Pancreas (tissue), 10 donors: ENCODE results near the gene ZNF783. TPM values are rescaled to one million over a fixed set of nuclear protein-coding genes. Genes with fewer than 3 reads are reported as not detected.
A peak's percentile ranks its signal among the peaks of the same experiment; 100 is the strongest.

Experiments
- ATAC-seq, 4 donors: fragments of 200-7000 bp; cut with Tn5 transposase; one replicate each; pipeline versions ENCODE4 v1.8.0 to v1.9.1; 2020; ENCODE audit warnings: mild to moderate bottlenecking in 4 of 4, moderate library complexity in 4 of 4
- DNase-seq, 6 donors: peaks; one replicate each; pipeline ENCODE4 v3.0.0-alpha.2; 2020
- FAIRE-seq: peaks from 2 replicates; lab custom pipeline; 2012; peaks lifted over from hg19 to GRCh38; lab: Jason Lieb, UNC
- H3K27ac ChIP-seq, 4 donors: fragments of 200-600 bp; sonication (generic); 1 replicate in 3 of 4; 2 replicates in 1 of 4; pipeline versions ENCODE4 v1.5.0 to v1.8.0; 2020
- H3K27me3 ChIP-seq, 4 donors: fragments of 200-600 bp; one replicate each; pipeline ENCODE4 v1.8.0; 2021
- H3K36me3 ChIP-seq, 3 donors: fragments of 200-600 bp; sonication (generic) in 1 of 3; one replicate each; pipeline versions ENCODE4 v1.5.0 to v1.8.0; 2020 to 2021
- H3K4me1 ChIP-seq, 3 donors: fragments of 200-600 bp; one replicate each; pipeline ENCODE4 v1.8.0; 2021
- H3K4me3 ChIP-seq, 4 donors: fragments of 200-600 bp; sonication (generic) in 2 of 4; one replicate each; pipeline versions ENCODE4 v1.5.0 to v1.8.0; 2020 to 2021
- H3K9me3 ChIP-seq, 4 donors: fragments of 200-600 bp; one replicate each; pipeline ENCODE4 v1.8.0; 2021
- CTCF ChIP-seq, 4 donors: fragments of 200-600 bp; sonication (generic) in 3 of 4; IDR thresholded peaks; one replicate each; pipeline versions ENCODE4 v1.5.0 to v1.8.0; 2021; ENCODE audit warnings: antibody characterized with exemption in 4 of 4
- WGBS, 2 donors: extraction: QIAGEN DNeasy Blood & Tissue Kit; methylation state at CpG; one replicate each; pipeline ENCODE4 v1.1.7; 2013; 5-methylcytosine and 5-hydroxymethylcytosine counted together
- intact Hi-C, 3 donors: fragments of 100-400 bp; cut with DNase I; formaldehyde crosslinking; loops; one replicate each; pipeline versions ENCODE4 v1.11.1 to v1.14.2; 2022
- polyA plus RNA-seq, 2 donors: library from polyadenylated mRNA; stranded (reverse); fragments of 200-250 nt; gene quantifications; one replicate each; pipeline ENCODE4 v1.2.3, GENCODE V29; 2013
- total RNA-seq, 6 donors: library from RNA; stranded (reverse); fragmentation: NEBNext Ultra II Directional in 4 of 6; extraction: Animal tissue kit (Norgen Biotek cat#: 25700) in 4 of 6; gene quantifications; one replicate each; pipeline versions ENCODE4 v1.2.1 to v1.2.4, GENCODE V29; 2021 to 2023
- donor health status: healthy with polysubstance abuse.
- donor health status: DM: no; HTN: no; CAD: no; lungs with moderate emphysema.
- donor health status: DM: no; HTN: no; CAD: no.
- donor health status: control.
- donor health status: control.
- donor health status: Bipolar disorder and iron deficiency.
- donor health status: DM: yes; HTN: yes; CAD: no.
- donor health status: DM: no; HTN: no; CAD: no.
- donor health status: DM: no; HTN: no; CAD: no.
- donor health status: DM: yes; HTN: yes; CAD: no.

Gene ZNF783
- total and polyA plus RNA-seq, 8 donors, result 4.7 to 11.2 (median 6.1) TPM

- Histone ChIP-seq H3K4me1 (peaks cover 0 to 2% (median under 1%) of the 10 kb centered on the region in 3 donors), H3K4me3 (no peak overlapping the region), H3K27ac (no peak overlapping the region), H3K27me3 (no peaks in the 10 kb centered on the region), H3K9me3 (no peaks in the 10 kb centered on the region), H3K36me3 (peaks cover 0 to 8% (median 3%) of the 10 kb centered on the region in 3 donors)
- DNase-seq (peak in 1 of 6 donors; percentile 71), FAIRE-seq (no peak), ATAC-seq (no peak)
- no peak for TF ChIP-seq CTCF (IDR thresholded peaks at IDR 0.05)
- intact Hi-C loops, result no loop called here
- WGBS, 2 donors, result 94 to 99% methylated on average over 38 to 59 of the region's 59 CpGs
These were observed 19.7 kb downstream of the ZNF783 start for GRCh38 chr7:149281508-149282330.

- WGBS, 2 donors, result 91 to 92% methylated on average over 5 of the region's 5 CpGs
- Histone ChIP-seq H3K4me3 (no peak overlapping the region), H3K4me1 (peaks cover 0 to 4% (median 2%) of the 10 kb centered on the region in 3 donors), H3K36me3 (peaks cover 0 to 8% (median 3%) of the 10 kb centered on the region in 3 donors), H3K9me3 (no peaks in the 10 kb centered on the region), H3K27ac (no peak overlapping the region), H3K27me3 (no peaks in the 10 kb centered on the region)
- ATAC-seq (no peak), FAIRE-seq (no peak), DNase-seq (no peak)
- TF ChIP-seq CTCF (IDR thresholded peaks at IDR 0.05), result no peak
- intact Hi-C loops, result no loop called here
These were observed 20.3 kb downstream of the ZNF783 start for GRCh38 chr7:149282331-149282655.

GRCh38 chr7:149283321-149283720, 21.3 kb downstream of the ZNF783 start:
- Histone ChIP-seq H3K27me3 (no peaks in the 10 kb centered on the region), H3K4me1 (peaks cover 0 to 4% (median 2%) of the 10 kb centered on the region in 3 donors), H3K4me3 (no peak overlapping the region), H3K27ac (no peak overlapping the region), H3K36me3 (peaks cover 0 to 6% (median 1%) of the 10 kb centered on the region in 3 donors), H3K9me3 (no peaks in the 10 kb centered on the region)
- DNase-seq (no peak), FAIRE-seq (no peak), ATAC-seq (no peak)
- intact Hi-C loops, result no loop called here
- 86 to 90% methylated on average over 3 of the region's 3 CpGs for WGBS, 2 donors
- TF ChIP-seq CTCF (IDR thresholded peaks at IDR 0.05), result no peak

- WGBS, 2 donors, result 66% methylated on average over 3 of the region's 3 CpGs
- Histone ChIP-seq H3K27me3 (no peaks in the 10 kb centered on the region), H3K27ac (peak overlapping the region in 2 of 4 donors; percentile 16 to 51), H3K9me3 (no peaks in the 10 kb centered on the region), H3K4me1 (peaks cover 0 to 4% (median 2%) of the 10 kb centered on the region in 3 donors), H3K4me3 (peak overlapping the region in 1 of 4 donors; percentile 67), H3K36me3 (no peaks in the 10 kb centered on the region)
- FAIRE-seq (no peak), ATAC-seq (no peak), DNase-seq (no peak)
- intact Hi-C loops, result no loop called here
- no peak for TF ChIP-seq CTCF (IDR thresholded peaks at IDR 0.05)
These were observed 22.3 kb downstream of the ZNF783 start for GRCh38 chr7:149284343-149284742.
